ENCODE results near the gene DDX56.

The DDX56 gene

DNA sequence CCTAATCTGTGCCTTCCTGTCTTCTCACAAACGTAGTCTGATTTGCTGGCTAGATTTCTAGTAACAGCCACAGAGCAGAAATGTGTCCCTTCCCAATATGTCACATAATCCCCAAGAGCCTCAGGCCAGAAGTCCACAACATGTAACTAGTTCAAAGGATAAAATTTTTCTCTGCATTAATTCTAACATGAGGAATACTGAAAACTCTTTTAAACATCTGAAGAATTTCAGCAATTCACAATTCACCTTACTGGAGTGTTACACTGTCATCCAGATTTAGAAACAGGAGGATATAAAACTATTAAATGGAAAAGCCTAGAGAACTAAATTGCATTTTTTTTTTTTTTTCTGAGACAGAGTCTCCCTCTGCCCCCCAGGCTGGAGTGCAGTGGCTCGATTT is 2.5 kb upstream of the DDX56 start:
- Histone ChIP-seq H3K9me2 (replicated peaks; ENCODE audit: control insufficient read depth, low read length) (no peaks in the 10 kb centered on the region), H4K20me1 (ENCODE audit: control insufficient read depth, insufficient read depth, low read depth, low read length) (no peaks in the 10 kb centered on the region), H3K27ac (ENCODE audit: low read depth, low read length) (no peak overlapping the region), H3K4me3 (ENCODE audit: low read length) (no peak overlapping the region), H3K79me2 (ENCODE audit: control insufficient read depth, low read length) (peaks cover 77% of the 10 kb centered on the region), H3K4me1 (ENCODE audit: control insufficient read depth, low read length) (peaks cover 43% of the 10 kb centered on the region), H3F3A (ENCODE audit: control insufficient read depth, insufficient read depth) (peaks cover 19% of the 10 kb centered on the region), H3K9me3 (ENCODE audit: control insufficient read depth, insufficient read depth, low read length) (no peaks in the 10 kb centered on the region), H3K27me3 (ENCODE audit: control insufficient read depth, low read length) (no peaks in the 10 kb centered on the region), H3K36me3 (ENCODE audit: control insufficient read depth, low read length) (peaks cover 81% of the 10 kb centered on the region), H3K4me2 (ENCODE audit: low read length) (no peak overlapping the region)
- TF ChIP-seq EZH2phosphoT487 (IDR thresholded peaks at IDR 0.05; ENCODE audit: borderline replicate concordance, low read length): no peak
- TF ChIP-seq, protein P1, sequence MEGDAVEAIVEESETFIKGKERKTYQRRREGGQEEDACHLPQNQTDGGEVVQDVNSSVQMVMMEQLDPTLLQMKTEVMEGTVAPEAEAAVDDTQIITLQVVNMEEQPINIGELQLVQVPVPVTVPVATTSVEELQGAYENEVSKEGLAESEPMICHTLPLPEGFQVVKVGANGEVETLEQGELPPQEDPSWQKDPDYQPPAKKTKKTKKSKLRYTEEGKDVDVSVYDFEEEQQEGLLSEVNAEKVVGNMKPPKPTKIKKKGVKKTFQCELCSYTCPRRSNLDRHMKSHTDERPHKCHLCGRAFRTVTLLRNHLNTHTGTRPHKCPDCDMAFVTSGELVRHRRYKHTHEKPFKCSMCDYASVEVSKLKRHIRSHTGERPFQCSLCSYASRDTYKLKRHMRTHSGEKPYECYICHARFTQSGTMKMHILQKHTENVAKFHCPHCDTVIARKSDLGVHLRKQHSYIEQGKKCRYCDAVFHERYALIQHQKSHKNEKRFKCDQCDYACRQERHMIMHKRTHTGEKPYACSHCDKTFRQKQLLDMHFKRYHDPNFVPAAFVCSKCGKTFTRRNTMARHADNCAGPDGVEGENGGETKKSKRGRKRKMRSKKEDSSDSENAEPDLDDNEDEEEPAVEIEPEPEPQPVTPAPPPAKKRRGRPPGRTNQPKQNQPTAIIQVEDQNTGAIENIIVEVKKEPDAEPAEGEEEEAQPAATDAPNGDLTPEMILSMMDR (IDR thresholded peaks at IDR 0.05; ENCODE audit: low read depth, low read length, poor library complexity, severe bottlenecking): no peak

DNA sequence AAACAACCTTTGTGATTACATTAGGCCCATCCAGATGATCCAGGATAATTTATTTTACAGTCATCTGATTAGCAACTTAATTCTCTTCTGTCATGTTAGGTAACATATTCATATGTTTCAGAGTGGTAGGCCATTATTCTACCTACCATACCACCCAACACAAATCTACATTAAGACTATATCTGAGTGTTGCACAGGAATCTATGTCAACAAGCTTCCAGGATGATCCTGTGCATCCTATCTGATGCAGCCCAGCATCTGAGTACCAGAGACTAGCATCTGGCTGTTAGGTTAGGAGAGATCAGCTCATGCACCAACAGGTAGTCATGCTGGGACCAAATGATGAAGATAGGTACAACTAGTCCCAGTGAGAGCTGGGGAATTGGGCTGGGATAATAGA is 1.3 kb upstream of the DDX56 start:
- Histone ChIP-seq H3F3A (ENCODE audit: control insufficient read depth, insufficient read depth) (peaks cover 19% of the 10 kb centered on the region), H3K4me1 (ENCODE audit: control insufficient read depth, low read length) (peaks cover 32% of the 10 kb centered on the region), H4K20me1 (ENCODE audit: control insufficient read depth, insufficient read depth, low read depth, low read length) (no peaks in the 10 kb centered on the region), H3K4me2 (ENCODE audit: low read length) (peak overlapping the region; percentile 77), H3K36me3 (ENCODE audit: control insufficient read depth, low read length) (peaks cover 81% of the 10 kb centered on the region), H3K9me3 (ENCODE audit: control insufficient read depth, insufficient read depth, low read length) (no peaks in the 10 kb centered on the region), H3K9me2 (replicated peaks; ENCODE audit: control insufficient read depth, low read length) (no peaks in the 10 kb centered on the region), H3K79me2 (ENCODE audit: control insufficient read depth, low read length) (peaks cover 75% of the 10 kb centered on the region), H3K27ac (ENCODE audit: low read depth, low read length) (no peak overlapping the region), H3K27me3 (ENCODE audit: control insufficient read depth, low read length) (no peaks in the 10 kb centered on the region), H3K4me3 (ENCODE audit: low read length) (peak overlapping the region; percentile 92)
- TF ChIP-seq, protein P1 (IDR thresholded peaks at IDR 0.05; ENCODE audit: low read depth, low read length, poor library complexity, severe bottlenecking): no peak
- no peak for TF ChIP-seq EZH2phosphoT487 (IDR thresholded peaks at IDR 0.05; ENCODE audit: borderline replicate concordance, low read length)

- peaks cover 15% of the 10 kb centered on the region for H3F3A ChIP-seq (ENCODE audit: control insufficient read depth, insufficient read depth)
- H3K27me3 ChIP-seq (ENCODE audit: control insufficient read depth, low read length): no peaks in the 10 kb centered on the region
- H3K4me2 ChIP-seq (ENCODE audit: low read length): peak overlapping the region; percentile 77
- H3K79me2 ChIP-seq (ENCODE audit: control insufficient read depth, low read length): peaks cover 73% of the 10 kb centered on the region
- peak overlapping the region; percentile 92 for H3K4me3 ChIP-seq (ENCODE audit: low read length)
- H3K9me2 ChIP-seq (replicated peaks; ENCODE audit: control insufficient read depth, low read length): no peaks in the 10 kb centered on the region
- TF ChIP-seq, protein P1 (IDR thresholded peaks at IDR 0.05; ENCODE audit: low read depth, low read length, poor library complexity, severe bottlenecking): no peak
- TF ChIP-seq EZH2phosphoT487 (IDR thresholded peaks at IDR 0.05; ENCODE audit: borderline replicate concordance, low read length): no peak
- H4K20me1 ChIP-seq (ENCODE audit: control insufficient read depth, insufficient read depth, low read depth, low read length): no peaks in the 10 kb centered on the region
- H3K9me3 ChIP-seq (ENCODE audit: control insufficient read depth, insufficient read depth, low read length): no peaks in the 10 kb centered on the region
- peaks cover 81% of the 10 kb centered on the region for H3K36me3 ChIP-seq (ENCODE audit: control insufficient read depth, low read length)
- H3K4me1 ChIP-seq (ENCODE audit: control insufficient read depth, low read length): peaks cover 25% of the 10 kb centered on the region
- peak overlapping the region; percentile 47; the same call in 1 of the 2 replicates for H3K27ac ChIP-seq (ENCODE audit: low read depth, low read length)
Measured at GRCh38 chr7:44574287-44574872, 672 bp upstream of the DDX56 start.
